Kasumi-1 (cell line): ENCODE results near the gene SLC16A1.
"Not testable (repeated sequence)": the region's sequence is repeated elsewhere in the genome, so short reads cannot be mapped to it uniquely, and the experiment has no call there.

Experiments
- DNase-seq, 2 experiments: peaks; one replicate each; lab custom pipeline; 2025; lab: John Stamatoyannopoulos, UW

Gene SLC16A1

DNA sequence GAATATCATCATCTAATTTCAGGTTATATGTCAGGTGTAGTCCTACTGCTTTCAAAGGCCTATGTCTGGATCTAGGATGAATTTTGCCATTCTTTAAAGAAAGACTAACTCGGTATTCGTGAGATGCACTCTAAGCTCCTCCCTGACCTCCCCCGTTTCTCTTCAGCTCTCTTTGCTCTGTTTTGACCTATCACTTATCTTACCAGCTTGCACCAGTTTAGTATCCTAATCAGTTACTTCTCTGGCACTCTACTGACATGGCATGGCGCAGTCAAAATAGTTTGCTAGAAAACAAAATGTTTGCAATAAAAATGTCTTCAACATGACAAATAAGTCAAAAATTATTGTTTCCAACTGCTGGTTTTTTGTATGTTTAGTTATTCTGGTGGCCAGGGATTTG lies 8.4 kb upstream of the SLC16A1 start:
- no peak for DNase-seq

DNA sequence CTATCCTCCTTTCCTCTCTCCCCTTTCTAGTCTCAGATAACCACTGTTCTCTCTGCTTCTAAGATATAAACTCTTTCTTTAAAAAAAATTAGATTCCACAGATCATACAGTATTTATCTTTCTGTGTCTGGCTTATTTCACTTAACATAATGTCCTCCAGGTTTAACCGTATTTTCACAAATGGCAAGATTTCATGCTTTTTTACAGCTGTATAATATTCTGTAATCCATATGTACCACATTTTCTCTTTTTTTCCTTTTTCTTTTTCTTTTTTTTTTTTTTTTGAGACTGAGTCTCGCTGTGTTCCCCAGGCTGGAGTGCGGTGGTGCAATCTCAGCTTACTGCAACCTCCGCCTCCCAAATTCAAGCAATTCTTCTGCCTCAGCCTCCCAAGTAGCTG lies 5.1 kb upstream of the SLC16A1 start:
- DNase-seq: no peak

DNA sequence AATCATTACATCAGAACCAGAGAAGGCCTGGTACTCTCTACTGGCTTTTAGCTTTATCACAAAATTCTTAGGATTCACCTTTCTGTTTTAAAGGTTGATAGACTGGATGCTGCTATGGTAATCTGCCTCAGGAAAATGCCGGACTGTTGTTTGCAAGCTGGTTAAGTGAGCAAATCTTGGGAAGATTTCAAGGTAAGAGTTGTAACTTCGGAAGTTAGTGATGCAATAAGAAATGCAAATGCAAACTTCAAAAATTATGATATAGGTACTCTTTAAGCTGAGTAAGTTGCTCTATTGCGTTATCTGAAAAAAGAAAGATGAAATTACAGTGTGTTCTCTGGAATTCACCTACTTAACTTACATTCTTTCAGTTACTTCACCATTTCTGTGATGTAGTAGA lies 4.4 kb upstream of the SLC16A1 start:
- DNase-seq: no peak

DNA sequence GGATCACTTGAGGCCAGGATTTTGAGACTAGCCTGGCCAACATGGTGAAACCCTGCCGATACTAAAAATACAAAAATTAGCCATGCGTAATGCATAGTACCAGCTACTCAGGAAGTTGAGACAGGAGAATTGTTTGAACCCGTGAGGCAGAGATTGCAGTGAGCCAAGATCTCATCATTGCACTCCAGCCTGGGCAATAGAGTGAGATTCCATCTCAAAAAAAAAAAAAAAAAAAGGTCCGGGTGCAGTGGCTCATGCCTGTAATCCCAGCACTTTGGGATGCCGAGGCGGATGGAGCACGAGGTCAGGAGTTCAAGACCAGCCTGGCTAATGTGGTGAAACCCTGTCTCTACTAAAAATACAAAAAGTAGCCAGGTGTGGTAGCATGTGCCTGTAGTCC lies 2.2 kb upstream of the SLC16A1 start:
- DNase-seq: not testable (repeated sequence)

DNA sequence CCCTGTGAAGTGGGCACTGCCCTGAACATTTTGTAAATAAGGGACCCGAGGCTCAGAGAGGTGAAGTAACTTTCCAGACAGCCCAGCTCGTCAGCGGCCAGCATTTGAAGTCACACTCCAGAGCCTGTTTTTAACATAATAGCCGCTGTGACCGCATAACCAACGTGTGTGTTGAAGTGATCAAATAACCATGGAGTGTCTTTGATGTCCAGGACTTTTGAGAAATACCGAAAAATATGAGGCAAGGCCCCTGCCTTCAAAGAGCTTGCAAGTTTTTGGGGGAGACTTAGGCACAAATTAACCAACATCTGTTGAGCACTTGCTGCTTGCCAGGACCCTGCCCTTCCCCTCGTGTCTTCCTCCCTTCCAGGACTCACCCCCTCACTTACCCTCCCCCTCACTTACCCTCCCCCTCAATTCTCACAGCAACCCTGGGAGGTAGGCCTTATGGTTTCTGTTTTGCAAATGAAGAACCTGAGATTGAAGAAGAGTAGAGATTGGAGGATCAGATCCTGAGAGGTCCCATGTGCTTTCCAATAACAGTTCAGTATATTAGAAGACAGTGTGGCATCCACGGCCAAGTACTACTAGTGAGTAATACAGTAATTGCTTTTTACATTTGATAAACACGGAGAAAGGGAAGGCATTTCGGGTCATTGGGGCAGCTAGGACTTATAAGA lies 1.3 kb upstream of the SLC16A1 start:
- DNase-seq: peak; percentile 23 to 44

DNA sequence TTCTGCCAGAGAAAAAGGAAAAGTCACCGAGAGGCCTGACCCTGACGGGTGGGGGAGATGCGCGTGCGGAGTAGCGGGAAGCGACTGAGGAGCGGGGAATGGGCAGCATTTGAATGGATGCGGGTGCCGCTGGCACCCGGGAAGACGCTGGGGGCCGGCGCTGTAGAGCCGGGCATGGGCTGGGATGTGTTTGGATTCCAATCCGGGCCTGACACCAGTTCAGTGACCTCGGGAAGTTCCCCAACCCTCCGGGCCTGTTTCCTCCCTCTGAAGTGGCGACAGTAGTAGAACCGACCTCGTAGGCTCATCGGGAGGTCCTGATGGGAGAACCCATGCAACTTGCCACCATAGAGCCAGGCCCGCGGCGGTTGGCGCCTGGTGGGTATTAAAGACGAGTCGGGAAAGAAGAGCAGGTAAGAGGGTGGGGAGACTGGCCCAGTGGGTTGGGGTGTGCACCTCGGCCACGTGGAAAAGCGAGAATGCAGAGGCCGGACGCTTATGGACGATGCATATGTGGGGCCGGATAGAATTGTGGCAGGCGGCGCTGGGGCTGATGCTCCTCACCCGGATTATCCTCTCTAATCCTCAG lies 642 bp upstream of the SLC16A1 start:
- DNase-seq: peak in 1 of 2 experiments; percentile 47

DNA sequence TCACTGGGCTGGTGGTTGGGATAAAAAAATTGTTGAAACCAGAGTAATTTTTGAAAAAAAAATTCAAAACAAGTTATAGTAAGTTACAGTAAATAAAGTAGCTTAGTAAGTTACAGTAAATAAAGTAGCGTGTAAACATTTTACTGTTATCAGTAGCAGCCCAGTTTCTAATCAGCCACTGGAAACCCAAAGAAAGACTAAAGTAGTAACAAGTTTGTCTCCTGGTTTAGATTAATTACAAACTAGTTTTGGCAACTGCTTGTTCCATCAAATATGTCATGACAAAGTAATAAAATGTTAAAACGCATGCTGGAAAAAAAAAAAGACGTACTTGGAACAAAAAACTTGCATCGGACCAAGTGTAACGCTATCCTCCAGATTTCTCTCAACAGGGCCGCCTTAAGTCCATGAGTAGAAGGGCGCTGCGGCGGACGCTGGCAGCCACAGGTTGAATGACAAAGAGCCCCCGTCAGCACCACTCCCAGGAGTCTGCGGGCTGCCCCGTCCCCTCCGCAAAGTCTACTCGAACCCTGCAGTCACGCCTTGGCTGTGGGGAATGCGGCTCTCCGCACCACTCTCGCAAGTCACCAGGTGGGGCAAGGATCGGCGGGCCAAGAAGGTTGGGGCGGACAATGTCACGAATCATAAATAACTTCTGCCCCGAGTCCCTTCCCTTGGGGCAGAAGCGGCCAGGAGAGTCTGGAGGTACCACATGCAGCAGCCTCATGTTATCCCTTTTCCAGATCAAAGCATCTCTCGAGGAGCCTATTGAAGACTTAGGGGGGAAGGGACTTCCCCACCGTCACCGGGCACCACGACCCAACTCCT lies 837 bp downstream of the SLC16A1 start:
- peak; percentile 68 to 80 for DNase-seq

DNA sequence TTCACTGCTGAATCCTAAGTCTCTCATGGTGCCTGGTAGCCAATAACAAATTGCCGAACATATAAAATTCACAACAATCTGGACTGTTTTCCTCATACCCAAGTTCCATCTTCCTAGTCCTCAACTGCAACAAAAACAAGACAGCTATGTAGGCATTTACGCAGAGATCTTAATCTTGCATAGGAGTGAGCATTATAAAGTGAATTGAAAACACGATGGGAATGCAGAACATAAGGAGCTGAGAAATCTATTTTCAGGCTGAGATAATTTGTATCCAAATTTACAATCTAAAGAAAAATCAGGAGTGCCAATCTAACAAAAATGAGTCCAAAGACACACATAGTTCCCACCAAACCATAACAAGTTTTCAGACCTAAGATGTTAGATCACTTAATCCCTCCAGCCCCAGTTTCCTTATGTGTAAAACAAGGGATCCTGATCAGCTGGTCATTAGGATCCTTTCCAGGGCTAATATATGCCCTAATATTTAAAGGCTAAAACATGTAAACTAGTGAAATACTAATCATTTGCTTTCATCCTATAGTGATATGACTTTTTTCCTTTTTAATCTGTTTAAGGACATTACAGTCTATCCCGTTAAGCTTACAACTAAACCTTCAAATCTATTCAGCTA lies 1.9 kb downstream of the SLC16A1 start:
- DNase-seq: peak in 1 of 2 experiments; percentile 17

DNA sequence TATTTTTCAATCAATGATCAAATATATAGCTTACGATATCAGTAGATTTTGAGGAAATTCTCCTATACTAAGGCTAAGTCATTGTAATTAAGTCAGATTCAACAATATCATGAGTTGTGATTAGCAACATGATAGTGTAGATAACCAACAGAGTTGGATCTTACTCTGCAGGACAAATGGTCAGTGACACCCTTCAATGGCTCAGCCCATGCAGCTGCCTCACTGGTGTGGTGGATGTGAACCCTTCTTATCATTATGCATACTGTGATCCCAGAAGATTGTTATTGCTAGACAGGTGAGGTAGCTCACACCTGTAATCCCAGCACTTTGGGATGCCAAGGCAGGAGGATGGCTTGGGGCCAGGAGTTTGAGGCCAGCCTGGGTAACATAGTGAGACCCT lies 5.6 kb downstream of the SLC16A1 start:
- DNase-seq: no peak

DNA sequence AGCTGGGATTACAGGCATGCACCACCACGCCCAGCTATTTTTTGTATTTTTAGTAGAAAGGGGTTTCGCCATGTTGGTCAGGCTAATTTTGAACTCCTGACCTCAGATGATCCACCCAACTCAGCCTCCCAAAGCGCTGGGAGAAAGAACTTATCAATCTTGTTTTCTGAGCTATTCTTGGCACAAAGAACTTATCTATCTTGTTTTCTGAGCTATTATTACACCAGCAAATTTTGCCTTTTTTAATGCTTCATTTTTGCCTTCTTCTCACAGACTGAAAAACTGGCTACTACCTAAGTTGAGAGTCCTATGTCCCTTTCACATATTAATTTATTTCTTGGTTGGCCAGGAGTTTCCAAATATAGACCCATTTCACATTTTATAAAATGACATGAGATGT lies 9.3 kb downstream of the SLC16A1 start:
- no peak for DNase-seq

DNA sequence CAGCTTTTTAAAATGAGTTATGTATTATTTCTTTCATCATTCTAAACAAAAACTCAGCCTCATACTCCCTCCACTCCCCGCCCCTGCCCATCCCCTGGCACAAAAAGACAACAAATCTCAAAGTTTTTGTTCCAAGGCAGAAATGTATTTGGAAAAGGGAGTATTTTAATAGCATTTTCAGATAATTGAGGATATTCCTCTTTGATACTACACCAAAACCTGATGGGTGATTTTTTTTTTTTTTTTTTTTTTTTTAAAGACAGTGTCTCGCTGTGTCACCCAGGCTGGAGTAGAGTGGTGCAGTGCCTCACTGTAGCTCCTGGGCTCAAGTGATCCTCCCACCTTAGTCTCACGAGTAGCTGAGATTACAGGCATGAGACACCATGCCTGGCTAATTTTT lies 16.2 kb downstream of the SLC16A1 start:
- no peak for DNase-seq

DNA sequence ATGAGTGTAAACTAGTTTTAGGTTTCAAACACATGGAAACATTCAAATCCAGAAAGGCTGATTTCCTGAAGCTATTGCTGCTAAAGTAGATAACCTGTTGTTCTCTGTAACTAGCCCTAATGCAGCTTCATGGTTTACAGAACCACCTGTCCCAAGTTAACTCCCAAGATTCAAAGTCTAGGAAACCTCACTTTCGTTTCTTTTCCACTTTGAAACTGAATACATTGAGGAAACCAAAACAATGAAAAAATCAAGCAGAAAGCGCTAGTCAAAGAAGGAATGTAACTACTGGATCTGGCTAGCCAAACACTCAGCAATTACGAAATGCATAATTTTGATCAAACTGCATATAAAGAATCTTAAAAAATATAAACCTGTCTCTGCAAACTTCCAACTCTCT lies 17.8 kb downstream of the SLC16A1 start:
- DNase-seq: no peak

DNA sequence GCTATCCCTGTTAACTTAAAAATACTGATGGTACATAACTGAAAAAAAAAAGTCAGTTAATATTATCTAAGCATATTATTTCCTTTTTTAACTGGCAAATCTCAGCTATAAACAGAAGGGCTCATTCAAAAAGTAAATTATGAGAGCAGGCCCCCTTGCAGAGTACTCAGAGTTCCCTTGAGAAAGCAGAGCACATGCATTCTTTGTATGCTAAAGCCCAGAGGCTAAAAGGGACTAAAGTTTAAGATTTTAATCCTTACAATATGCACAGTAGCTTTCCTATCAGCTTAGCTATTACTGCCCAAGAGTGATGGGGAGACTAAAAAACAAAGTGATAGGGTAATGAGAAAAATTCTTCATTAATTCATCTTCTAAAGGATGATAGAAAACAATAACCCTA lies 18.5 kb downstream of the SLC16A1 start:
- no peak for DNase-seq

DNA sequence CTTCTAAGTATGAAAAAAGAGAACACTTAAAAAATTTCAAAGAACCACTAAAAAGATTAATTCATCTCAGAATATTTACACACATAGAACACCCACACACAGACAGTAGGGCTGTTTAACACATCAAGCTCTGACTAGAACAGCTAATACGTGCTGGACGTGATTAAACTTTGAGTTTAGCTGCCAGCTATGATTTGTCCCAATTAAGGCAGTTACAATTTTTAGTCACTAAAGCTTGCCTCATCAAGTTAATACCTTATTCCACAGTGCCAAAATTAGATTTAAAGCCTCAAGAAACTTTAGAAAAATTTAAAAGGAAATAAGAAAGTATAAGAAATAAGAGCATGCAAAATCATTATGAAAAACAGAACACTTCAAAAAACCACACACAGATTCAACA lies 18.9 kb downstream of the SLC16A1 start:
- DNase-seq: no peak

DNA sequence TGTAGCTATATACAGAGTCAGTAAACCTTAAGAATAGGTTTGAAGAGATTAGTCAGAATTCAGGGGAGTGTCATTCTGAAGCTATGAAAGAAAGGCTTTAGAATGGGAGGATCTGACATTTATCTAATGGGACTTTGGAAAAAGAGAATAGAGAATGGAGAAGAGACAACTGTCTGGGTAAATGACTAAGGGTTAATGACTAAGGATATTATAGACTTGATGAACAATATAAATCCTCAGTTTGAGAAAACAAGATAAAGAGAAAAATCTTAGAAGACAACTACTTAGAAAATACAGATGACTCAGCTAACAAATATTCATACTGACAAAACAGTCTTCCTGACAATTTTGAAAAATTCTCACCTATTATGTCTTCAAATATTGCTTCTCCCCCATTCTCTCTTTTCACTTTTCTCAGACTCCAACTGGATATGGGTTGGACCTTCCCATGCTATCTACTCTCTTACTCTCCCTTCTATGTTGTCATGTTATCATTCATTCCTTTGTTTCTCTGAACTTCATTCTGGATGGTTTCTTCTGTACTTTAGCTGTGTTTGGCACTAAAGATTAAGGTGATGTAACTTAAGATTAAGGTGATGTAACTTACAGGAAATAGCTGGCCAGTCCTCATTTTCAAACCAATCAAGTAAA lies 20.4 kb downstream of the SLC16A1 start:
- no peak for DNase-seq

DNA sequence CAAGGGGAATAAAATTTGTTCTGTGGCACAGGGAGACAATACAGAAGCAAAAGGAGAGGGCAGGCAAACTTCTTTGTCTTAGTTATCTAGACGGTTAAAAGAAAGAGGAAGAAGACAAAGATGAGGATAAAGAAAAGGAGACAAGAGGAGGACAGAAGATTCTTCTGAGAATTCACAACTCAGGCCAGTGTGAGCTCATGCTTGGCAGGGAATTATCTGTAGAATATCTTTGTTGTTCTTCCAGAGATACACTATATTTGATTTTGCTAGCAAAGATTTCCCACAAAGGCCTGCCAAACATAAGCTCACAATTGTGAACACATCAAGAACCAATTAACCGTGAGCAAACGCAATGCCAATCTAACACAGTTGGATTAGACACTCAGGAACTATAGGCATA lies 21.4 kb downstream of the SLC16A1 start:
- peak; percentile 17 to 35 for DNase-seq

DNA sequence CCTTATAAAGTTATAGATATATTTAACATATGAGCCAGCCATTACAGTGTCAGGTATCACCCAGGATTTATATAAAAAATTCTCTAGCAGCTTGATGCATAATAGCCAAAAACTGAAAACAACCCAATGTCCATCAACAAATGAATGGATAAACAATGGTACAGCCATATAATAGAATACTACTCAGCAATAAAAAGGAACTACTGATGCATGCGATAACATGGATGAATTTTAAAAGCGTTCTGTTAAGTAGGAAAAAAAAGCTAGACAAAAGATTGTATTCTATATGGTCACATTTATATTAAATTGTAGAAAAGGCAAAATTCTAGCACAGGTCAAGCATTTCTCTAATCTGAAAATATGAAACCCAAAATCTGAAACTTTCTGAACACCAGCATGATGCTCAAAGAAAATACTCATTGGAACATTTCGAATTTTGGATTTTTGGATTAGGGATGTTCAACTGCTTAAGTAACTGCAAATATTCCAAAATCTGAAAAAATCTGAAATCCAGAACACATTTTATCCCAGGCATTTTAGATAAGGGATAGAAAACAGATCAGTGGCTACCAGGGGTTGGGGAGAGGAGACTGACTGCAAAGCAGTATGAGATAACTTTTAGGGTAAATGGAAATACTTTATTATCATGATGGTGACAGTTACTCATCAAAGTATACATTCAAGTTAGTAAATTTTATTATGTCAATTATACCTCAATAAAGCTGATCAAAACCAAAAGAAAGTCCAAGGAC lies 22.0 kb downstream of the SLC16A1 start:
- no peak for DNase-seq

DNA sequence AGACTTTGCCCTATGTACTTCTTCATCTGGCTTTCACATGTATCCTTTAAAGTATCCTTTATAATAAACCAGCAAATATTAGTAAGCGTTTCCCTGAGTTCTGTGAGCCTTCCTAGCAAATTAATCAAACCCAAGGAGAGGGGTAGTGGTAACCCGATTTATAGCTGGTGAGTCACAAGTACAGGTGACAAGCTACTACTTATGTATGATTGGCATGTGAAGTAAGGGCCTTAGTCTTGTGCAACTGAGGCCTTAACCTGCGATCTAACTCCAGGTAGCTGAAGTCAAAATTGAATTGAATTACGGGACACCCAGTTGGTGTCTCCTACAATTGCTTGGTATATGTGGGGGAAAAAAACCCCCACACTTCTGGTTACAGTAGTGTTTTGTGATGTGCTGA lies 26.0 kb downstream of the SLC16A1 start:
- DNase-seq: no peak

DNA sequence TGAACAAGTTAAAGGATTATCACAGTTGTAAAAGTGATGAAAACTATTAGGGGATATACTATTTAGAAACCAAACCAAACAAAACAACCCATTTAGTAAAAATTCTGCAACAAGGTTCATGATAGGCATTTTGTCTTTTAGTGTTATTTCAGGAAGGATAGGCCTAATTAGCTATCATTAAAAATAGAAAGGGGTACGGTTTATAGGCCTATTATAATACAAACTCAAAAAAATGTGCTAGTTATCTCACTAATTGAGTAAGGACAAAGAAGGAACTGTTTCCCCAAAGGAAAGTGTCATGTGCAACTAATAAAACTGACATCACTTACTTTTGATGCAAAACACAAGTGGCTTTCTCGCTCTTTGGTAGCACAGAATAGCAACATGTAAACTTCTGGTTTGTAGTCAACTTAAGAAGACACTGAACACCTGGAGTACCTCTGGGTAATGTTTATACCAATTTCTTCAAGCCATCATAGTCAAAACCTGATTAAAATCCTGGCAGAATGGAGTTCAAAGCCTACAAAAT lies 28.5 kb downstream of the SLC16A1 start:
- no peak for DNase-seq

DNA sequence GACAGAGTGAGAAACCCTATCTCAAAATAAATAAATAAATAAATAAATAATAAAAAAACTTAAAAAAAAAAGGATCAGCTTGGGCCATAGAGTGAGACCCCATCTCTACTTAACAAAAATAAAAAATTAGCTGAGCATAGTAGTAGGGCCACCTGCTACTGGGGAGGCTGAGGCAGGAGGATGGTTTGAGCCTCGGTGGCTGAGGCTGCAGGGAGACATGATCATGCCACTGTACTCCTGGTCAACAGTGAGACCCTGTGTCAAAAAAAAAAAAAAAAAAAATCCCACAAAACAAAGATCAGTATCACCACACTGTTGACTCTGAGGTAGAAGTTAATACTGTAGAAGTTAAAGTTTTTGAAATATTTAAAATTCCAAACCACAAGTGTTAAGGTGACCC lies 29.1 kb downstream of the SLC16A1 start:
- DNase-seq: no peak

DNA sequence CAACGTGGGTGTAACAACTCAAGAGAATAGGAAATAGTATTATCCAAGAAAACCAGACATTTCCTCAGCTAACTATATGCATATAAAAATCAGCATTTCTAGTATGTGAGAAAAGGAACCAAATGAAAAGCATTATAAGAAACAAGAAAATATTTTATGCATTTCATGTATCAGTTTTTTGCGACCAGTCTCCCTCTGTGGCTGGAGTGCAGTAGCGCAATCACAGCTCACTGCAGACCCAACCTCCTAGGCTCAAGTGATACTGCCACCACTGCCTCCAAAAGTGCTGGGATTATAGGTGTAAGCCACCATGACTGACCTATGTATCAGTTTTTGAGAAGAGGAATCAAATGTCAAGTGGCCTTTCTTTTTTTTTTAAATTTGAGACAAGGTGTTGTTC lies 31.0 kb downstream of the SLC16A1 start:
- DNase-seq: no peak
